ENCODE measurements around the gene CFAP300. TPM values are rescaled to one million over a fixed set of nuclear protein-coding genes. Genes with fewer than 3 reads are reported as not detected.

Gene CFAP300
- total RNA-seq, 4 donors from 2014 or later: 1.4 to 23.3 (median 1.5) TPM

DNA sequence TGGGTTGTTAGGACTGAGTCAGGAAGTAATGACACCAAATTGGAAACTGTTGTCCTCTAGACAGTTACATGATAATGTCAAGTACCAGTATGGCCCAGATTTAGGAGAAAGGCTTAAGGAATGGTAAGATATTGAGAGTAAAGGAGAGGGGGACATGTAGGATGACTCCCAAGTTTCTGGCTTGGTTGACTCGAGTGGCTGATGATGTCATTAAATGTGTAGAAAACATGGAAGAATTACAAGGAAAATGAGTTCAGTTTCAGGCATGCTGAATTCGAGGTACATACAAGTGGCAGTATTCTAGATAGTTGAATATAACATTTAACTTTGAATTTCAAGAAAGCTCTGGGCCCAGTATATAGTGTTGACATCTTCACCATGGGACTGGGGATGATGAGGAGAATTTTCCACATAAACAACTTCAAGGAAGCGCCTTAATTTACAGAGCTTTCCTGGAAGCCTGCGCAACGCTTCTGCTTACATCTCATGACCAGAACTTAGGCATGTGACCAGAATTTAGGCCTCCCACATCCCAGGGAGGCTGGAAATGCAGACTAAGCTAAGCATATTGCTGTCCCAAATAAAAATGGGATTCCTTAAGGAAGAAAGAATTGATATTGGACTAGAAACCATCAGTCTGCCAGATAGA, 3.8 kb downstream of the CFAP300 start:
- H3K9me3 ChIP-seq: no peaks in the 10 kb centered on the region
- no peaks in the 10 kb centered on the region for H3K36me3 ChIP-seq
- peaks cover 0 to 13% (median 0%) of the 10 kb centered on the region in 3 donors for H3K4me1 ChIP-seq
- WGBS, 2 donors (ENCODE audit: low coverage in 1 of 2): 75 to 90% methylated on average over 5 of the region's 5 CpGs
- TF ChIP-seq POLR2AphosphoS5 (IDR thresholded peaks at IDR 0.05) (no peak), EP300 (IDR thresholded peaks at IDR 0.05) (no peak), POLR2A (IDR thresholded peaks at IDR 0.05) (no peak)
- TF ChIP-seq, protein P1, sequence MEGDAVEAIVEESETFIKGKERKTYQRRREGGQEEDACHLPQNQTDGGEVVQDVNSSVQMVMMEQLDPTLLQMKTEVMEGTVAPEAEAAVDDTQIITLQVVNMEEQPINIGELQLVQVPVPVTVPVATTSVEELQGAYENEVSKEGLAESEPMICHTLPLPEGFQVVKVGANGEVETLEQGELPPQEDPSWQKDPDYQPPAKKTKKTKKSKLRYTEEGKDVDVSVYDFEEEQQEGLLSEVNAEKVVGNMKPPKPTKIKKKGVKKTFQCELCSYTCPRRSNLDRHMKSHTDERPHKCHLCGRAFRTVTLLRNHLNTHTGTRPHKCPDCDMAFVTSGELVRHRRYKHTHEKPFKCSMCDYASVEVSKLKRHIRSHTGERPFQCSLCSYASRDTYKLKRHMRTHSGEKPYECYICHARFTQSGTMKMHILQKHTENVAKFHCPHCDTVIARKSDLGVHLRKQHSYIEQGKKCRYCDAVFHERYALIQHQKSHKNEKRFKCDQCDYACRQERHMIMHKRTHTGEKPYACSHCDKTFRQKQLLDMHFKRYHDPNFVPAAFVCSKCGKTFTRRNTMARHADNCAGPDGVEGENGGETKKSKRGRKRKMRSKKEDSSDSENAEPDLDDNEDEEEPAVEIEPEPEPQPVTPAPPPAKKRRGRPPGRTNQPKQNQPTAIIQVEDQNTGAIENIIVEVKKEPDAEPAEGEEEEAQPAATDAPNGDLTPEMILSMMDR (IDR thresholded peaks at IDR 0.05): no peak
- ATAC-seq: no peak
- H3K27ac ChIP-seq: no peak overlapping the region
- no peaks in the 10 kb centered on the region for H3K27me3 ChIP-seq
- H3K4me3 ChIP-seq: no peak overlapping the region

- TF ChIP-seq, protein P1 (IDR thresholded peaks at IDR 0.05): peak in 1 of 4 experiments; percentile 17
- TF ChIP-seq POLR2A (IDR thresholded peaks at IDR 0.05) (no peak), EP300 (IDR thresholded peaks at IDR 0.05) (no peak), POLR2AphosphoS5 (IDR thresholded peaks at IDR 0.05) (no peak)
- Histone ChIP-seq H3K27me3 (no peaks in the 10 kb centered on the region), H3K36me3 (no peaks in the 10 kb centered on the region), H3K4me3 (no peak overlapping the region), H3K9me3 (no peaks in the 10 kb centered on the region), H3K27ac (no peak overlapping the region), H3K4me1 (no peaks in the 10 kb centered on the region)
- no peak for ATAC-seq
- 33 to 67% methylated on average over 2 of the region's 2 CpGs for WGBS, 2 donors (ENCODE audit: low coverage in 1 of 2)
These were observed 14.0 kb downstream of the CFAP300 start for GRCh38 chr11:102061276-102061675.

- Histone ChIP-seq H3K27ac (no peak overlapping the region), H3K4me3 (no peak overlapping the region), H3K27me3 (no peaks in the 10 kb centered on the region), H3K36me3 (no peaks in the 10 kb centered on the region), H3K4me1 (no peaks in the 10 kb centered on the region), H3K9me3 (no peaks in the 10 kb centered on the region)
- 90 to 94% methylated on average over 2 of the region's 2 CpGs for WGBS, 2 donors (ENCODE audit: low coverage in 1 of 2)
- no peak for ATAC-seq
- TF ChIP-seq EP300 (IDR thresholded peaks at IDR 0.05) (no peak), POLR2AphosphoS5 (IDR thresholded peaks at IDR 0.05) (no peak), POLR2A (IDR thresholded peaks at IDR 0.05) (no peak)
- TF ChIP-seq, protein P1 (IDR thresholded peaks at IDR 0.05): no peak
These were observed 14.9 kb downstream of the CFAP300 start for GRCh38 chr11:102062106-102062505.

DNA sequence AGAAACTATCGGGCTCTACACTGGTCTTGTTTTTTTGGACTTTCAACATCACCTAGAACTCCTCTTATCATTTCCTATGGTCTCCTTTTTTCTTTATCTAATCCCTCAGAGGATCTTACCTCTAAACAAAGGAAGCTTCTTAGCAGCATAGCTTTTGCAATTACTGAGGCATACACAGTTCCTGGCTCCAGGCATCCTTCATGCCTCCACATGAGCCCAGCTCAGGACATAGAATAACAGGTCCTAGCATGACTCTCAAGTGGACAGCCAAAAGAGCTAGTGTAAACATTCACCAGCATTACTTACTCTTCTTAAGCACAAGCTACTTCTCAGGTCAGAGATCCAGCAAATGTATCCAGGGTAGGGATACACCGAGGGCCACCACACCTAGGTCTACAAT, 17.1 kb downstream of the CFAP300 start:
- no peak for ATAC-seq
- Histone ChIP-seq H3K27ac (no peak overlapping the region), H3K36me3 (no peaks in the 10 kb centered on the region), H3K4me1 (no peaks in the 10 kb centered on the region), H3K27me3 (no peaks in the 10 kb centered on the region), H3K4me3 (no peak overlapping the region), H3K9me3 (no peaks in the 10 kb centered on the region)
- WGBS, 2 donors (ENCODE audit: low coverage in 1 of 2): 92 to 94% methylated on average over 2 of the region's 2 CpGs
- TF ChIP-seq POLR2A (IDR thresholded peaks at IDR 0.05) (no peak), EP300 (IDR thresholded peaks at IDR 0.05) (no peak), POLR2AphosphoS5 (IDR thresholded peaks at IDR 0.05) (no peak)
- TF ChIP-seq, protein P1 (IDR thresholded peaks at IDR 0.05): no peak

DNA sequence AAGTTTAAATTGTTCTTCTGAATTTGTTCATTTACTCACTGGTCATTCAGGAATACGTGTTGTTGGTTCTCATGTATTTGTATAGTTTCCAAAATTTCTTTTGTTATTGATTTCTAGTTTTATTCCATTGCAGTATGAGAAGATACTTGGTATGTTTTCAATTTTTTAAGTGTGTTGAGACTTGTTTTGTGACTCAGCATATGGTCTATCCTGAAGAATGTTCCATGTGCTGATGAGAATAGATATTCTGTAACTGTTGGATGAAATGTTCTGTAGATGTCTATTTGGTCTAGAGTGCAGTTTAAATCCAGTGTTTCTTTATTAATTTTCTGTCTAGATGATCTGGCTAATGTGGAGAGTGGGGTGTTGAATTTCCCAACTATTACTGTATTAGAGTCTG, 23.5 kb downstream of the CFAP300 start:
- 0 to 100% methylated on average over 1 of the region's 1 CpG for WGBS, 2 donors (ENCODE audit: low coverage in 1 of 2)
- Histone ChIP-seq H3K4me1 (no peaks in the 10 kb centered on the region), H3K36me3 (no peaks in the 10 kb centered on the region), H3K27me3 (no peaks in the 10 kb centered on the region), H3K27ac (no peak overlapping the region), H3K9me3 (peaks cover 0 to 23% (median 0%) of the 10 kb centered on the region in 3 donors), H3K4me3 (no peak overlapping the region)
- TF ChIP-seq POLR2AphosphoS5 (IDR thresholded peaks at IDR 0.05) (no peak), POLR2A (IDR thresholded peaks at IDR 0.05) (no peak), EP300 (IDR thresholded peaks at IDR 0.05) (no peak)
- TF ChIP-seq, protein P1 (IDR thresholded peaks at IDR 0.05): no peak
- no peak for ATAC-seq
